Measurements from ENCODE around the gene IDUA. TPM values are rescaled to one million over a fixed set of nuclear protein-coding genes. Genes with fewer than 3 reads are reported as not detected.
"Not testable (repeated sequence)": the region's sequence is repeated elsewhere in the genome, so short reads cannot be mapped to it uniquely, and the experiment has no call there.

The IDUA gene
- total RNA-seq (ENCODE audit: low replicate concordance), result 20.7 and 37.2 TPM in 2 replicates
- long read RNA-seq, partial matches to known transcripts, result 0 of 1 reads
- long read RNA-seq, other reads (novel, unspliced or antisense), result 1 of 1 reads

DNA sequence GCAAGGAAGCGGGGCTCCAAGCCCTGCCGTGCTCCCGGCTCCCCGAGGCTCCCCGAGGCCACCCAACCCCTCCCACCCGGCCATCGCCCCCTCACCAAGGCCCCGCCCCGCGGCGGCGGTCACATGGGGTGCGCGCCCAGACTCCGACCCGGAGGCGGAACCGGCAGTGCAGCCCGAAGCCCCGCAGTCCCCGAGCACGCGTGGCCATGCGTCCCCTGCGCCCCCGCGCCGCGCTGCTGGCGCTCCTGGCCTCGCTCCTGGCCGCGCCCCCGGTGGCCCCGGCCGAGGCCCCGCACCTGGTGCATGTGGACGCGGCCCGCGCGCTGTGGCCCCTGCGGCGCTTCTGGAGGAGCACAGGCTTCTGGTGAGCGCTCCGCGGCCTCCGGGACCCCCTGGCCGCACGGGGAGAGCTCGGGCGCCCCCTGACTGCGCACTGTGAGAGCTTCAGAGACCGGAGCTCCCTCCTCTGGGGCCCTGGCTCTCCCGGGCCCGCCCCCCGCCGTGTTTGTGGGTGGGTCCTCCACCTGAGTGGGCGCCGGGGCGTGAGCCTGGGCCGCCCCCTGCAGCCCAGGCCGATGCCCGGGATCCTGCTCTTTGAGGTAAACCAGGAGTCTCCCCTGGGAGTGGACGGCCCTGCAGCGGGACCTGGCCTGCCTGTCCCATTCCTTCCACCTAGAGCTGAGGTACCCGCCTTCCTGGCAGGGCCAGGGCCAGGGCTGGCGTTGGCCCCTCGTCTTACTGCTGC lies at the start of gene IDUA:
IDUA (plus strand) TSS at position 166 of the 745 bp plus-strand sequence; CDS start at position 207, 41 bp downstream.
- peaks cover 12% of the 10 kb centered on the region for H3K4me1 Mint-ChIP-seq (ENCODE audit: unreplicated experiment)
- peak within 1 kb of the TSS; percentile 74 for H3K27ac Mint-ChIP-seq
- peak within 1 kb of the TSS; percentile 93 for H3K4me3 Mint-ChIP-seq
- TF ChIP-seq, protein P1, sequence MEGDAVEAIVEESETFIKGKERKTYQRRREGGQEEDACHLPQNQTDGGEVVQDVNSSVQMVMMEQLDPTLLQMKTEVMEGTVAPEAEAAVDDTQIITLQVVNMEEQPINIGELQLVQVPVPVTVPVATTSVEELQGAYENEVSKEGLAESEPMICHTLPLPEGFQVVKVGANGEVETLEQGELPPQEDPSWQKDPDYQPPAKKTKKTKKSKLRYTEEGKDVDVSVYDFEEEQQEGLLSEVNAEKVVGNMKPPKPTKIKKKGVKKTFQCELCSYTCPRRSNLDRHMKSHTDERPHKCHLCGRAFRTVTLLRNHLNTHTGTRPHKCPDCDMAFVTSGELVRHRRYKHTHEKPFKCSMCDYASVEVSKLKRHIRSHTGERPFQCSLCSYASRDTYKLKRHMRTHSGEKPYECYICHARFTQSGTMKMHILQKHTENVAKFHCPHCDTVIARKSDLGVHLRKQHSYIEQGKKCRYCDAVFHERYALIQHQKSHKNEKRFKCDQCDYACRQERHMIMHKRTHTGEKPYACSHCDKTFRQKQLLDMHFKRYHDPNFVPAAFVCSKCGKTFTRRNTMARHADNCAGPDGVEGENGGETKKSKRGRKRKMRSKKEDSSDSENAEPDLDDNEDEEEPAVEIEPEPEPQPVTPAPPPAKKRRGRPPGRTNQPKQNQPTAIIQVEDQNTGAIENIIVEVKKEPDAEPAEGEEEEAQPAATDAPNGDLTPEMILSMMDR (conservative IDR thresholded peaks at IDR 0.05), result peak; percentile 69
- H3K27me3 Mint-ChIP-seq, result no peaks in the 10 kb centered on the region
- no peaks in the 10 kb centered on the region for H3K9me3 Mint-ChIP-seq
- H3K36me3 Mint-ChIP-seq, result no peaks in the 10 kb centered on the region
- no peak for DNase-seq (ENCODE audit: extremely low spot score, unreplicated experiment)

DNA sequence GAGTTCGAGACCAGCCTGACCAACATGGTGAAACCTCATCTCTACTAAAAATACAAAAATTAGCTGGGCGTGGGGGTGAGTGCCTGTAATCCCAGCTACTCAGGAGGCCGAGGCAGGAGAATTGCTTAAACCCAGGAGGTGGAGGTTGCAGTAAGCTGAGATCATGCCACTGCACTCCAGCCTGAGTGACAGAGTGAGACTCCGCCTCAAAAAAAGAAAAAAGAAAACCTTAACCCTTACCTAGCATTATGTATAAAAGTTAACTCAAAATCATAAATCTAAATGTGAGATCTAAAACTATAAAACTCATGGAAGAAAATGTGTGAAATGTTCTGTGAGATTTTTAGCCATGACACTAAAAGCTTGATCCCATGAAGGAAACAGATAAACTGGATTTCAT lies 47.3 kb upstream of the IDUA start:
- not testable (repeated sequence) for H3K4me3 Mint-ChIP-seq

DNA sequence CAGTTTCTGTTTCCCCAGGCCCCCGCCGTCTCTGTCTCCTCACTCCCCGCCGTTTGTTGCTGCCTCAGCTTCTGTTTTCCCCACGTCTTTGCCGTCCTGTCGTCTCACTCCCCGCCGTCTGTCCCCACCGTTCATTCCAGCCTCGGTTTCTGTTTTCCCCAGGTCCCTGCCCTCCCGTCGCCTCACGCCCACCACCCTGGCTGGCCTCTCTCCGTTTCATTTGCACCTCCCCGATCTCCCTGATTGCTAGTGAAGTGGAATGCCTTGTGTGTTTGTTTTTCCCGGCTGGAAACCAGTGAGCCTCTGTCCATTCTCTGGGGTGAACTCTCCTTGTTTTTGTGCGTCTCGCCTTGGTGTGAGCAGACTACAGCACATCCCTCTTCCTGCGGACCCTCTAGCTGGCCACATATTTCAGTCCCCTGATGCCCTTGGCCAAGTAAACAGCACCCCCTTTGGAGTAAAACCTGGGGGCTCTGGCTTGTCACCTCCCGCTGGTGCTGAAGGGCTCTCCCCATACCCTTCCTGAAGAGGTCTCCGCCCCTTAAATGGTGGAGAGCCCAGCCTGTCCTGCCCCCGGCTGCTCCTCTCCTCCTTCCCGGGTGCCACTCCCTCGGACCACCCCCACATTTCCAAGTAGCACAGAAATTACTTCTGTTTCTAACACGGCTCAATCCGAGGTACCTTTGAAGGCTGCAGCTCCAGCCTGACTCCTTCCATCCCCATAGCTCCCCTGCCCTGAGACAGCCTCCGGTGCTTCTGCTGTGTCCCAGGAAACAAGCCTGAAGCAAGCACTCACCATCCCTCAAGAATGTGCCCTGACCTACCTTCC lies 41.4 kb upstream of the IDUA start:
- peak overlapping the region; percentile 48 for H3K4me3 Mint-ChIP-seq
- H3K27me3 Mint-ChIP-seq, result peaks cover 14% of the 10 kb centered on the region
- no peaks in the 10 kb centered on the region for H3K36me3 Mint-ChIP-seq
- peaks cover 11% of the 10 kb centered on the region for H3K4me1 Mint-ChIP-seq (ENCODE audit: unreplicated experiment)
- TF ChIP-seq, protein P1 (conservative IDR thresholded peaks at IDR 0.05), result no peak
- H3K27ac Mint-ChIP-seq, result peak overlapping the region; percentile 1
- DNase-seq (ENCODE audit: extremely low spot score, unreplicated experiment), result no peak
- no peaks in the 10 kb centered on the region for H3K9me3 Mint-ChIP-seq

More for the DNA sequence above, 47.3 kb upstream of the IDUA start:
- H3K36me3 Mint-ChIP-seq; H3K27ac Mint-ChIP-seq; H3K27me3 Mint-ChIP-seq; DNase-seq (ENCODE audit: extremely low spot score, unreplicated experiment); H3K9me3 Mint-ChIP-seq; H3K4me1 Mint-ChIP-seq (ENCODE audit: unreplicated experiment): not testable (repeated sequence)

- Mint-ChIP-seq H3K27me3 (peaks cover 14% of the 10 kb centered on the region), H3K27ac (peak overlapping the region; percentile 1), H3K4me3 (peak overlapping the region; percentile 30), H3K9me3 (no peaks in the 10 kb centered on the region), H3K36me3 (no peaks in the 10 kb centered on the region), H3K4me1 (ENCODE audit: unreplicated experiment) (peaks cover 11% of the 10 kb centered on the region)
- TF ChIP-seq, protein P1 (conservative IDR thresholded peaks at IDR 0.05), result no peak
- no peak for DNase-seq (ENCODE audit: extremely low spot score, unreplicated experiment)
Observed at GRCh38 chr4:946103-946450, 40.8 kb upstream of the IDUA start.

GRCh38 chr4:946517-947471 lies 40.0 kb upstream of the IDUA start:
- TF ChIP-seq, protein P1 (conservative IDR thresholded peaks at IDR 0.05), result no peak
- DNase-seq (ENCODE audit: extremely low spot score, unreplicated experiment), result no peak
- no peaks in the 10 kb centered on the region for H3K9me3 Mint-ChIP-seq
- H3K4me3 Mint-ChIP-seq, result no peak overlapping the region
- peaks cover 14% of the 10 kb centered on the region for H3K27me3 Mint-ChIP-seq
- peaks cover 11% of the 10 kb centered on the region for H3K4me1 Mint-ChIP-seq (ENCODE audit: unreplicated experiment)
- no peaks in the 10 kb centered on the region for H3K36me3 Mint-ChIP-seq
- no peak overlapping the region for H3K27ac Mint-ChIP-seq
